ENCODE measurements around the gene PRKN.

PRKN gene

GRCh38 chr6:162260027-162260426 lies 467.5 kb downstream of the PRKN start:
- Histone ChIP-seq H3K27ac (ENCODE audit: extremely low read depth, low read depth, low read length) (no peak overlapping the region), H3K9me3 (ENCODE audit: control insufficient read depth, insufficient read depth, low read depth, low read length) (no peaks in the 10 kb centered on the region), H3K4me1 (ENCODE audit: control insufficient read depth, insufficient read depth, low read length) (no peaks in the 10 kb centered on the region), H3K36me3 (ENCODE audit: control insufficient read depth in 2 of 2, insufficient read depth in 1 of 2, low read length in 2 of 2) (no peaks in the 10 kb centered on the region), H3K4me3 (ENCODE audit: low read depth, low read length) (no peak overlapping the region)
- ChIA-PET CTCF (no interaction called here), POLR2A (no interaction called here)
- TF ChIP-seq ZNF701 (tag by site-specific recombination; IDR thresholded peaks at IDR 0.05) (no peak), ZNF513 (tag by site-specific recombination; IDR thresholded peaks at IDR 0.05) (no peak), ZNF2 (tag by site-specific recombination; IDR thresholded peaks at IDR 0.05) (no peak), ZNF530 (tag by site-specific recombination; IDR thresholded peaks at IDR 0.05; ENCODE audit: low read depth) (no peak), ZNF324 (tag by site-specific recombination; IDR thresholded peaks at IDR 0.05) (no peak), ZNF704 (tag by site-specific recombination; IDR thresholded peaks at IDR 0.05) (no peak), ZNF157 (tag by site-specific recombination; IDR thresholded peaks at IDR 0.05) (no peak), REPIN1 (tag by site-specific recombination; IDR thresholded peaks at IDR 0.05; ENCODE audit: low read depth) (no peak), HOXA7 (CRISPR knock-in tag; IDR thresholded peaks at IDR 0.05; ENCODE audit: borderline replicate concordance) (no peak), AEBP2 (tag by site-specific recombination; IDR thresholded peaks at IDR 0.05; ENCODE audit: borderline replicate concordance) (no peak), ZNF155 (tag by site-specific recombination; IDR thresholded peaks at IDR 0.05) (no peak), ZNF549 (tag by site-specific recombination; IDR thresholded peaks at IDR 0.05) (no peak), REST (tag by site-specific recombination; IDR thresholded peaks at IDR 0.05) (no peak)
- TF ChIP-seq, protein P1, sequence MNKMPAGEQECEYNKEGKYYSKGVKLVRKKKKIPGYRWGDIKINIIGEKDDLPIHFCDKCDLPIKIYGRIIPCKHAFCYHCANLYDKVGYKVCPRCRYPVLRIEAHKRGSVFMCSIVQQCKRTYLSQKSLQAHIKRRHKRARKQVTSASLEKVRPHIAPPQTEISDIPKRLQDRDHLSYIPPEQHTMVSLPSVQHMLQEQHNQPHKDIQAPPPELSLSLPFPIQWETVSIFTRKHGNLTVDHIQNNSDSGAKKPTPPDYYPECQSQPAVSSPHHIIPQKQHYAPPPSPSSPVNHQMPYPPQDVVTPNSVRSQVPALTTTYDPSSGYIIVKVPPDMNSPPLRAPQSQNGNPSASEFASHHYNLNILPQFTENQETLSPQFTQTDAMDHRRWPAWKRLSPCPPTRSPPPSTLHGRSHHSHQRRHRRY (tag by site-specific recombination; IDR thresholded peaks at IDR 0.05), result no peak
- TF ChIP-seq, protein P2, sequence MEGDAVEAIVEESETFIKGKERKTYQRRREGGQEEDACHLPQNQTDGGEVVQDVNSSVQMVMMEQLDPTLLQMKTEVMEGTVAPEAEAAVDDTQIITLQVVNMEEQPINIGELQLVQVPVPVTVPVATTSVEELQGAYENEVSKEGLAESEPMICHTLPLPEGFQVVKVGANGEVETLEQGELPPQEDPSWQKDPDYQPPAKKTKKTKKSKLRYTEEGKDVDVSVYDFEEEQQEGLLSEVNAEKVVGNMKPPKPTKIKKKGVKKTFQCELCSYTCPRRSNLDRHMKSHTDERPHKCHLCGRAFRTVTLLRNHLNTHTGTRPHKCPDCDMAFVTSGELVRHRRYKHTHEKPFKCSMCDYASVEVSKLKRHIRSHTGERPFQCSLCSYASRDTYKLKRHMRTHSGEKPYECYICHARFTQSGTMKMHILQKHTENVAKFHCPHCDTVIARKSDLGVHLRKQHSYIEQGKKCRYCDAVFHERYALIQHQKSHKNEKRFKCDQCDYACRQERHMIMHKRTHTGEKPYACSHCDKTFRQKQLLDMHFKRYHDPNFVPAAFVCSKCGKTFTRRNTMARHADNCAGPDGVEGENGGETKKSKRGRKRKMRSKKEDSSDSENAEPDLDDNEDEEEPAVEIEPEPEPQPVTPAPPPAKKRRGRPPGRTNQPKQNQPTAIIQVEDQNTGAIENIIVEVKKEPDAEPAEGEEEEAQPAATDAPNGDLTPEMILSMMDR (tag by site-specific recombination; IDR thresholded peaks at IDR 0.05), result no peak
